BLaER1 (cell line): Measurements from ENCODE around the gene NACC1.

ENCODE experiments used
- H3K27ac ChIP-seq: shearing (Covaris generic); formaldehyde crosslinking; 2 replicates; pipeline ENCODE4 v1.8.1; 2022
- H3K27me3 ChIP-seq: shearing (Covaris generic); formaldehyde crosslinking; 2 replicates; pipeline ENCODE4 v1.8.1; 2022
- H3K36me3 ChIP-seq: shearing (Covaris generic); formaldehyde crosslinking; 2 replicates; pipeline ENCODE4 v1.8.1; 2022
- H3K4me1 ChIP-seq: shearing (Covaris generic); formaldehyde crosslinking; 2 replicates; pipeline ENCODE4 v1.8.1; 2022
- H3K4me2 ChIP-seq: shearing (Covaris generic); formaldehyde crosslinking; 2 replicates; pipeline ENCODE4 v1.8.1; 2022
- H3K4me3 ChIP-seq: shearing (Covaris generic); formaldehyde crosslinking; 2 replicates; pipeline ENCODE4 v1.8.1; 2022
- H3K9ac ChIP-seq: shearing (Covaris generic); formaldehyde crosslinking; 2 replicates; pipeline ENCODE4 v1.8.1; 2022
- H3K9me3 ChIP-seq: shearing (Covaris generic); formaldehyde crosslinking; 2 replicates; pipeline ENCODE4 v1.8.1; 2022
- H4K20me1 ChIP-seq: shearing (Covaris generic); formaldehyde crosslinking; 2 replicates; pipeline ENCODE4 v1.8.1; 2022
- Cebpa-rat ChIP-seq: shearing (Covaris generic); IDR thresholded peaks from 2 replicates; pipeline ENCODE4 v1.8.1; 2022

NACC1 gene

GRCh38 chr19:13087295-13087694, 30.8 kb upstream of the NACC1 start:
- no peak for TF ChIP-seq Cebpa-rat
- Histone ChIP-seq H3K36me3 (peaks cover 54% of the 10 kb centered on the region), H3K4me3 (no peak overlapping the region), H3K4me1 (peaks cover 45% of the 10 kb centered on the region), H3K27ac (no peak overlapping the region), H3K4me2 (no peak overlapping the region), H3K9me3 (no peaks in the 10 kb centered on the region), H3K9ac (no peak overlapping the region), H3K27me3 (no peaks in the 10 kb centered on the region), H4K20me1 (no peaks in the 10 kb centered on the region; the same call in 1 of the 2 replicates)

- H4K20me1 ChIP-seq: no peaks in the 10 kb centered on the region; the same call in 1 of the 2 replicates
- H3K27me3 ChIP-seq: no peaks in the 10 kb centered on the region
- no peak overlapping the region for H3K27ac ChIP-seq
- no peak overlapping the region for H3K4me3 ChIP-seq
- no peaks in the 10 kb centered on the region for H3K9me3 ChIP-seq
- H3K9ac ChIP-seq: no peak overlapping the region
- peaks cover 52% of the 10 kb centered on the region for H3K4me1 ChIP-seq
- TF ChIP-seq Cebpa-rat: no peak
- peaks cover 48% of the 10 kb centered on the region for H3K36me3 ChIP-seq
- H3K4me2 ChIP-seq: no peak overlapping the region
Observed at GRCh38 chr19:13087795-13088537, 30.1 kb upstream of the NACC1 start.

GRCh38 chr19:13089139-13089856, 28.8 kb upstream of the NACC1 start:
- no peaks in the 10 kb centered on the region for H3K27me3 ChIP-seq
- no peaks in the 10 kb centered on the region for H3K9me3 ChIP-seq
- H4K20me1 ChIP-seq: no peaks in the 10 kb centered on the region; the same call in 1 of the 2 replicates
- peak overlapping the region; percentile 81 for H3K27ac ChIP-seq
- no peak overlapping the region; the same call in 1 of the 2 replicates for H3K4me3 ChIP-seq
- H3K4me2 ChIP-seq: peak overlapping the region; percentile 99
- H3K4me1 ChIP-seq: peaks cover 65% of the 10 kb centered on the region
- peaks cover 34% of the 10 kb centered on the region for H3K36me3 ChIP-seq
- TF ChIP-seq Cebpa-rat: no peak
- peak overlapping the region; percentile 74 for H3K9ac ChIP-seq

- Histone ChIP-seq H3K27me3 (no peaks in the 10 kb centered on the region), H3K27ac (peak overlapping the region; percentile 81), H3K4me3 (no peak overlapping the region; the same call in 1 of the 2 replicates), H3K4me1 (peaks cover 71% of the 10 kb centered on the region), H4K20me1 (no peaks in the 10 kb centered on the region; the same call in 1 of the 2 replicates), H3K9me3 (no peaks in the 10 kb centered on the region), H3K4me2 (peak overlapping the region; percentile 99), H3K36me3 (peaks cover 31% of the 10 kb centered on the region), H3K9ac (peak overlapping the region; percentile 74)
- no peak for TF ChIP-seq Cebpa-rat
Observed at GRCh38 chr19:13089857-13090507, 28.1 kb upstream of the NACC1 start.

- peaks cover 26% of the 10 kb centered on the region for H3K36me3 ChIP-seq
- peak overlapping the region; percentile 74 for H3K9ac ChIP-seq
- no peak for TF ChIP-seq Cebpa-rat
- H3K9me3 ChIP-seq: no peaks in the 10 kb centered on the region
- H4K20me1 ChIP-seq: no peaks in the 10 kb centered on the region; the same call in 1 of the 2 replicates
- peaks cover 73% of the 10 kb centered on the region for H3K4me1 ChIP-seq
- peak overlapping the region; percentile 81 for H3K27ac ChIP-seq
- peak overlapping the region; percentile 99 for H3K4me2 ChIP-seq
- peak overlapping the region; percentile 40; the same call in 1 of the 2 replicates for H3K4me3 ChIP-seq
- no peaks in the 10 kb centered on the region for H3K27me3 ChIP-seq
Observed at GRCh38 chr19:13090511-13091231, 27.4 kb upstream of the NACC1 start.

- no peaks in the 10 kb centered on the region for H3K9me3 ChIP-seq
- peaks cover 1% of the 10 kb centered on the region; the same call in 1 of the 2 replicates for H3K27me3 ChIP-seq
- peak overlapping the region; percentile 99 for H3K4me2 ChIP-seq
- TF ChIP-seq Cebpa-rat: no peak
- H3K4me1 ChIP-seq: peaks cover 81% of the 10 kb centered on the region
- peak overlapping the region; percentile 74 for H3K9ac ChIP-seq
- H3K4me3 ChIP-seq: peak overlapping the region; percentile 40
- peaks cover 16% of the 10 kb centered on the region for H3K36me3 ChIP-seq
- peaks cover 8% of the 10 kb centered on the region for H4K20me1 ChIP-seq
- H3K27ac ChIP-seq: peak overlapping the region; percentile 81
Observed at GRCh38 chr19:13091400-13092157, 26.5 kb upstream of the NACC1 start.

GRCh38 chr19:13092158-13092543, 25.9 kb upstream of the NACC1 start:
- Histone ChIP-seq H3K36me3 (peaks cover 11% of the 10 kb centered on the region), H3K9me3 (no peaks in the 10 kb centered on the region), H3K4me3 (peak overlapping the region; percentile 40; the same call in 1 of the 2 replicates), H3K27ac (peak overlapping the region; percentile 81), H3K27me3 (peaks cover 6% of the 10 kb centered on the region; the same call in 1 of the 2 replicates), H3K4me1 (peaks cover 87% of the 10 kb centered on the region), H3K4me2 (peak overlapping the region; percentile 99), H4K20me1 (peaks cover 14% of the 10 kb centered on the region), H3K9ac (peak overlapping the region; percentile 74)
- TF ChIP-seq Cebpa-rat: no peak

GRCh38 chr19:13092606-13093235, 25.3 kb upstream of the NACC1 start:
- Histone ChIP-seq H3K27me3 (peaks cover 10% of the 10 kb centered on the region; the same call in 1 of the 2 replicates), H3K4me1 (peaks cover 90% of the 10 kb centered on the region), H3K36me3 (peaks cover 7% of the 10 kb centered on the region; the same call in 1 of the 2 replicates), H3K9me3 (no peaks in the 10 kb centered on the region), H3K4me2 (peak overlapping the region; percentile 99), H3K9ac (peak overlapping the region; percentile 74), H3K27ac (peak overlapping the region; percentile 81), H3K4me3 (peak overlapping the region; percentile 11; the same call in 1 of the 2 replicates), H4K20me1 (peaks cover 17% of the 10 kb centered on the region)
- TF ChIP-seq Cebpa-rat: no peak
